Smooth muscle cell of bladder (primary cell): ENCODE results near the gene HIVEP2. TPM values are rescaled to one million over a fixed set of nuclear protein-coding genes. Genes with fewer than 3 reads are reported as not detected.

Experiments used
- total RNA-seq: library from RNA; depleted of rRNA; stranded (reverse); fragments of >200 nt; gene quantifications from 2 replicates; pipeline ENCODE4 v1.2.3, GENCODE V29; 2014

HIVEP2 gene
- total RNA-seq = 9.4 and 10.1 TPM in 2 replicates

GRCh38 chr6:142945049-142945445 is at the start of gene HIVEP2:
HIVEP2 (minus strand) TSS chr6:142945176; CDS start chr6:142774738, 170,438 bp downstream.

Other genes with a start within 250 kb of the HIVEP2 start
- gene AIG1, start 115.7 kb upstream of the HIVEP2 start, total RNA-seq = 19.2 and 26.0 TPM in 2 replicates